CD4-positive, alpha-beta T cell treated with Interleukin-10 for 1 hour (primary cell): ENCODE results near the gene CHCHD3.

Experiments
- DNase-seq: peaks from one replicate; pipeline ENCODE4 v3.0.0-alpha.2; 2020

CHCHD3 gene

GRCh38 chr7:133081599-133082389 lies at the start of gene CHCHD3:
TSS of gene CHCHD3 (minus strand) at chr7:133082090. CDS start at chr7:133081937, 153 bp downstream.
- peak; percentile 96 for DNase-seq

GRCh38 chr7:133130166-133130565 lies 48.3 kb upstream of the CHCHD3 start:
- DNase-seq, result no peak

- no peak for DNase-seq
Observed at GRCh38 chr7:133126422-133126821, 44.5 kb upstream of the CHCHD3 start.

- no peak for DNase-seq
Observed at GRCh38 chr7:133124974-133125373, 43.1 kb upstream of the CHCHD3 start.

GRCh38 chr7:133121175-133121844 lies 39.4 kb upstream of the CHCHD3 start:
- DNase-seq, result no peak

GRCh38 chr7:133119067-133119466 lies 37.2 kb upstream of the CHCHD3 start:
- no peak for DNase-seq

- DNase-seq, result no peak
Observed at GRCh38 chr7:133118261-133118660, 36.4 kb upstream of the CHCHD3 start.

- no peak for DNase-seq
Observed at GRCh38 chr7:133117452-133117851, 35.6 kb upstream of the CHCHD3 start.

GRCh38 chr7:133115596-133115995 lies 33.7 kb upstream of the CHCHD3 start:
- no peak for DNase-seq

GRCh38 chr7:133114519-133114918 lies 32.6 kb upstream of the CHCHD3 start:
- DNase-seq, result no peak

GRCh38 chr7:133112976-133113375 lies 31.1 kb upstream of the CHCHD3 start:
- no peak for DNase-seq

GRCh38 chr7:133112335-133112734 lies 30.4 kb upstream of the CHCHD3 start:
- no peak for DNase-seq

GRCh38 chr7:133110312-133110711 lies 28.4 kb upstream of the CHCHD3 start:
- no peak for DNase-seq

GRCh38 chr7:133109816-133110215 lies 27.9 kb upstream of the CHCHD3 start:
- no peak for DNase-seq

- DNase-seq, result no peak
Observed at GRCh38 chr7:133108023-133108422, 26.1 kb upstream of the CHCHD3 start.

- DNase-seq, result no peak
Observed at GRCh38 chr7:133102276-133103060, 20.6 kb upstream of the CHCHD3 start.

GRCh38 chr7:133099633-133100286 lies 17.9 kb upstream of the CHCHD3 start:
- no peak for DNase-seq

- no peak for DNase-seq
Observed at GRCh38 chr7:133095119-133095671, 13.3 kb upstream of the CHCHD3 start.

- DNase-seq, result no peak
Observed at GRCh38 chr7:133091943-133092464, 10.1 kb upstream of the CHCHD3 start.

GRCh38 chr7:133082390-133082766 lies 488 bp upstream of the CHCHD3 start:
- no peak for DNase-seq

GRCh38 chr7:133081119-133081598 lies 731 bp downstream of the CHCHD3 start:
- DNase-seq, result no peak

GRCh38 chr7:133079296-133079695 lies 2.6 kb downstream of the CHCHD3 start:
- DNase-seq, result no peak
